ENCODE measurements around the gene OTOP2. TPM values are rescaled to one million over a fixed set of nuclear protein-coding genes. Genes with fewer than 3 reads are reported as not detected.
"Not testable (repeated sequence)": the region's sequence is repeated elsewhere in the genome, so short reads cannot be mapped to it uniquely, and the experiment has no call there.

OTOP2 gene
- total RNA-seq, 4 donors from 2014 or later: not detected

DNA sequence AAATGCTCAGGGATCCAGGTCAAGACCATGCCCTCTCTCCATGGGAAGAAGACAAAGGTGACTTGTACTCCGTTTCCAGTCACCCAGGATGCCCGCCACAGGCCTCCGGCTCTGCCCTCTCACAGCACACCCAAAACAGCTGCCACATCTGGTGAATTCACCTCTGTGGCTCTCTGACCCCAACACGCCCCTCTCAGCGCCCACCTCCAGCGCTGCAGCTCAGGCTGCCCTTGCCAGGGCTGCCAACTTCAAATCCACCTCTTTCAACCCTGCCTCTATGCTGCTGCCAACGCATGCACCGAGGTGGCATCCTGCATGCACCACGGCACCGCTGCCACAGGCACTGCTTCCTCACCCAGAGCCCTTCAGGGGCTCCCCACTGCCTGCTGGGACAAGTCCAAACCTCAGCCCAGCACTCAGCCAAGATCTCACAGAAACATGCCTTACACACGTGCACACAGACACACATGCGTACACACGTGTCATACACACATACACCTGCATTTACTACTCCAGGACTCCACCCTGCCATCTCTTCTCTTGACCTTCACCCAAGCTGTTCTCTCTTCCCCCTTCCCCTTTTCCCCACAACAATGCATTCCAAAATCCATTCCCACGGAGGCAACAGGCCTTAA lies 41.0 kb downstream of the OTOP2 start:
- WGBS, 2 donors: 59 to 60% methylated on average over 12 to 14 of the region's 14 CpGs
- no peak for TF ChIP-seq POLR2A (IDR thresholded peaks at IDR 0.05)
- TF ChIP-seq, protein P1, sequence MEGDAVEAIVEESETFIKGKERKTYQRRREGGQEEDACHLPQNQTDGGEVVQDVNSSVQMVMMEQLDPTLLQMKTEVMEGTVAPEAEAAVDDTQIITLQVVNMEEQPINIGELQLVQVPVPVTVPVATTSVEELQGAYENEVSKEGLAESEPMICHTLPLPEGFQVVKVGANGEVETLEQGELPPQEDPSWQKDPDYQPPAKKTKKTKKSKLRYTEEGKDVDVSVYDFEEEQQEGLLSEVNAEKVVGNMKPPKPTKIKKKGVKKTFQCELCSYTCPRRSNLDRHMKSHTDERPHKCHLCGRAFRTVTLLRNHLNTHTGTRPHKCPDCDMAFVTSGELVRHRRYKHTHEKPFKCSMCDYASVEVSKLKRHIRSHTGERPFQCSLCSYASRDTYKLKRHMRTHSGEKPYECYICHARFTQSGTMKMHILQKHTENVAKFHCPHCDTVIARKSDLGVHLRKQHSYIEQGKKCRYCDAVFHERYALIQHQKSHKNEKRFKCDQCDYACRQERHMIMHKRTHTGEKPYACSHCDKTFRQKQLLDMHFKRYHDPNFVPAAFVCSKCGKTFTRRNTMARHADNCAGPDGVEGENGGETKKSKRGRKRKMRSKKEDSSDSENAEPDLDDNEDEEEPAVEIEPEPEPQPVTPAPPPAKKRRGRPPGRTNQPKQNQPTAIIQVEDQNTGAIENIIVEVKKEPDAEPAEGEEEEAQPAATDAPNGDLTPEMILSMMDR (IDR thresholded peaks at IDR 0.05): no peak
- H3K4me3 ChIP-seq (ENCODE audit: low read depth, poor library complexity, severe bottlenecking): no peak overlapping the region
- intact Hi-C loops (cut with DNase I; ENCODE audit: low total_unique reads): loop anchor here (10.0 kb wide), 1 partner anchor 230 kb away; no protein-coding TSS in a partner anchor
- DNase-seq (ENCODE audit: low spot score in 2 of 2): no peak

DNA sequence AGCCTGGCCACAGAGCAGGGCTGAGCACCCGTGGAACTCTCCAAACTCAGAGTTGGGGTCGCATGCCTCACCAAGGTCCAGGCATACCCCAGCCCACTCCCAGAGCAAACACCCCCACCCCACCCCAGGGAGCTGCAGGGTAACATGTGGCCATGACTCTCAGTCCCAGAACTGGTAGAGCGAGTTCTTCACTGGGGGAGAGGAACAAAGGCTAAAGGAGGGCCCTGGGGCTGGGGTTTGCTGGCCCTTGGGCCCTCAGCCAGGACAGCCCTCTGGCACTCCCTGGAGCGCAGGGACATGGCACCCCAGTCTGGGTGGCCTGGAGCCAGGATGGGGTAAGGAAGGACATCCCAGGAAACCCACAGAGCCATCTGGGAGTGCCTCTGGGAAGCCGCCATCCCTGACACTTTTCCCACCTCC lies 44.3 kb downstream of the OTOP2 start:
- H3K4me3 ChIP-seq (ENCODE audit: low read depth, poor library complexity, severe bottlenecking): no peak overlapping the region
- intact Hi-C loops (cut with DNase I; ENCODE audit: low total_unique reads): loop anchor here (10.0 kb wide), 1 partner anchor 226 kb away; no protein-coding TSS in a partner anchor
- TF ChIP-seq POLR2A (IDR thresholded peaks at IDR 0.05): no peak
- TF ChIP-seq, protein P1 (IDR thresholded peaks at IDR 0.05): no peak
- 50 to 58% methylated on average over 5 of the region's 5 CpGs for WGBS, 2 donors
- peak in 1 of 2 donors; percentile 83 for DNase-seq (ENCODE audit: low spot score in 2 of 2)

DNA sequence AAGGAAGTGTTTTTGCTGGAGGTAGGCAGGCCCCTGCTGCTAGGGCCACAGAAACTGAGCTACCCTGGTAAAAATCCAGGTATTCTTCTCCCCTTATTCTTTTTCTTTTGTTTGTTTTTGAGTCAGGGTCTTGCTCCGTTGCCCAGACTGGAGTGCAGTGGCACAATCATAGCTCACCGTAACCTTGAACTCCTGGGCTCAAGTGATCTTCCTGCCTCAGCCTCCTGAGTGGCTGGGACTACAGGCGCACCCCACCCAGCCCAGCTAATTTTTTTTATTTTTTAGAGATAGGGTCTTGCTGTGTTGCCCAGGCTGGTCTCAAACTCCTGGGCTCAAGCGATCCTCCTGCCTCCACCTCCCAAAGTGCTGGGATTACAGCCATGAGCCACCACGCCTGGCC lies 45.4 kb downstream of the OTOP2 start:
- WGBS, 2 donors: 93 to 96% methylated on average over 5 of the region's 5 CpGs
- DNase-seq (ENCODE audit: low spot score in 2 of 2); H3K4me3 ChIP-seq (ENCODE audit: low read depth, poor library complexity, severe bottlenecking): not testable (repeated sequence)
- intact Hi-C loops (cut with DNase I; ENCODE audit: low total_unique reads): loop anchor here (10.0 kb wide), 1 partner anchor 225 kb away; no protein-coding TSS in a partner anchor

DNA sequence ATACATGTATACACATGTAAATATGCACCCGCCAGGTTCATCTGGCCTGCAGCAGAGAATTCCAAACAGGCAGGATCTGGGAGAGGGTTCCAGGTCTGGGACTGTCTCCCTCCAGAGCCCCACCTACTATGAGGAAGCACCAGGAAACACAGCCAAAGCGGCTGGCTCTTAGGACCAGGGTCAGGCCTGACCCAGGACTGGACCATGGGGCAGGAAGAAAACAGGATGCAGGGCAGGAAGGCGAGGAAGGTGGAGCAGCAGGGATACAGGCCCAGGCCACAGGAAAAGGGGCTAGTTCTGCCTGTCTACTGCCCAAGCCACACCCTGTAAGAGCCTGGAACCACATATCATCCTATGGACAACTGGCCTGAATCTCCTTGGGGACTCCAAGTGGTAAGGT lies 46.3 kb downstream of the OTOP2 start:
- WGBS, 2 donors: 54 to 64% methylated on average over 3 of the region's 3 CpGs
- no peak for DNase-seq (ENCODE audit: low spot score in 2 of 2)

DNA sequence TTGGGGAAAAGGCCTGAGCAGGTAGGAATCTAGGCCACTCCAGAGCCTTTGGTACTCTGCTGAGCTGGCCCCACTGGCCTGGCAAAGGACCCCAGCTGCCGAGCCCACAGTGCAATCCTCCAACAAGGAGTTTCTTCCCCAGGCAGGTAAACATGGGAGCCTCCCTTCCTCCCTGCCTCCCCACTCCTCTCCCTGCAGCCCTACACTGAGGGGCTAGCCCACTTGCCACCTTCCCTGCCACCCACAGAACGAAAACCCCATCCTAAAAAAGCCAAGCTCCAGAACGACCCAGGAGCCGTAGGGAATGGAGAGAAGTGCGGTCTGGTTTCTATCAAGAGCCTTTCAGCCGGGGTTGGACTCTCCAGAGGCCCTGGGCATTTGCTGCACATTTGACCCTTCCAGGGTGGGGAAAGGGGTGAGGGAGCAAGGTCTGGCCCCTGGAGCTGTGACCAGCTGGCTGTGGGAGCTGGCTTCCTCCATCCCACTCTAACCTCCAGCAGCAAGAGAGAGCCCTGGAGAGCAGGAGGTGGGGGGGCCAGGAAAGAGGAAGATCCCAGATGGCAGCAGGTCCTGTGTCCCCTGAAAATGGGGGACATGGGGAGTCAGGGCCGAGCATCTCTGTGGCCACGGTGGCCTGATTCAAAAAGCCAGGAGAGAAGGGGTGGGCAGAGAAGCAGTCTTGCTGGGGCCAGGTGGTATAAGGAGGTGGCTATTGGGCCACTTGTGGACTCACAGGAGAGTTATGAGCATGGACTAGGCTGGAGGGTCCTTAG lies 47.2 kb downstream of the OTOP2 start:
- intact Hi-C loops (cut with DNase I; ENCODE audit: low total_unique reads): no loop called here
- 76 to 80% methylated on average over 8 of the region's 8 CpGs for WGBS, 2 donors
- H3K4me3 ChIP-seq (ENCODE audit: low read depth, poor library complexity, severe bottlenecking): no peak overlapping the region
- TF ChIP-seq POLR2A (IDR thresholded peaks at IDR 0.05): no peak
- TF ChIP-seq, protein P1 (IDR thresholded peaks at IDR 0.05): no peak
- no peak for DNase-seq (ENCODE audit: low spot score in 2 of 2)

More for the DNA sequence above, 46.3 kb downstream of the OTOP2 start:
- intact Hi-C loops (cut with DNase I; ENCODE audit: low total_unique reads): no loop called here
- no peak for TF ChIP-seq POLR2A (IDR thresholded peaks at IDR 0.05)
- TF ChIP-seq, protein P1 (IDR thresholded peaks at IDR 0.05): no peak
- no peak overlapping the region for H3K4me3 ChIP-seq (ENCODE audit: low read depth, poor library complexity, severe bottlenecking)

DNA sequence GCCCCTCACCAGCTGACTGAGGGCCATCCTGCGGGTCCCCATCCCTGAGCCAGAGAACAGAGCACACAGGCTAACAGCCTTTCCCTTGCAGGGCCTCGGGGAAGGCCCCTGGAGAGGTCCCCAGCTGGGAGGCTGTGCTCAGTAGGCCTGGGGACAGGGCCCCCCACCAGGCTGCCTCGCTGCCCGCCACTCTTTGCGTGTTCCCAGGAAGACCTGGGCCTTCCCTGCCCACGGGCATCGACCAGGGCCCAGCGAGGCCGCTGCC lies 47.7 kb downstream of the OTOP2 start:
- intact Hi-C loops (cut with DNase I; ENCODE audit: low total_unique reads): no loop called here
- WGBS, 2 donors: 29 to 61% methylated on average over 6 to 9 of the region's 9 CpGs
- DNase-seq (ENCODE audit: low spot score in 2 of 2): no peak
- TF ChIP-seq, protein P1 (IDR thresholded peaks at IDR 0.05): no peak
- no peak for TF ChIP-seq POLR2A (IDR thresholded peaks at IDR 0.05)
- no peak overlapping the region for H3K4me3 ChIP-seq (ENCODE audit: low read depth, poor library complexity, severe bottlenecking)
